Effector CD4-positive, alpha-beta T cell (primary cell): ENCODE measurements around the gene ROBO2. TPM values are rescaled to one million over a fixed set of nuclear protein-coding genes. Genes with fewer than 3 reads are reported as not detected.

Experiments
- DNase-seq: peaks from one replicate; pipeline ENCODE4 v3.0.0-alpha.2; 2020
- total RNA-seq: gene quantifications from one replicate; lab custom pipeline; 2026; lab: John Stamatoyannopoulos, UW

ROBO2 gene, protein sequence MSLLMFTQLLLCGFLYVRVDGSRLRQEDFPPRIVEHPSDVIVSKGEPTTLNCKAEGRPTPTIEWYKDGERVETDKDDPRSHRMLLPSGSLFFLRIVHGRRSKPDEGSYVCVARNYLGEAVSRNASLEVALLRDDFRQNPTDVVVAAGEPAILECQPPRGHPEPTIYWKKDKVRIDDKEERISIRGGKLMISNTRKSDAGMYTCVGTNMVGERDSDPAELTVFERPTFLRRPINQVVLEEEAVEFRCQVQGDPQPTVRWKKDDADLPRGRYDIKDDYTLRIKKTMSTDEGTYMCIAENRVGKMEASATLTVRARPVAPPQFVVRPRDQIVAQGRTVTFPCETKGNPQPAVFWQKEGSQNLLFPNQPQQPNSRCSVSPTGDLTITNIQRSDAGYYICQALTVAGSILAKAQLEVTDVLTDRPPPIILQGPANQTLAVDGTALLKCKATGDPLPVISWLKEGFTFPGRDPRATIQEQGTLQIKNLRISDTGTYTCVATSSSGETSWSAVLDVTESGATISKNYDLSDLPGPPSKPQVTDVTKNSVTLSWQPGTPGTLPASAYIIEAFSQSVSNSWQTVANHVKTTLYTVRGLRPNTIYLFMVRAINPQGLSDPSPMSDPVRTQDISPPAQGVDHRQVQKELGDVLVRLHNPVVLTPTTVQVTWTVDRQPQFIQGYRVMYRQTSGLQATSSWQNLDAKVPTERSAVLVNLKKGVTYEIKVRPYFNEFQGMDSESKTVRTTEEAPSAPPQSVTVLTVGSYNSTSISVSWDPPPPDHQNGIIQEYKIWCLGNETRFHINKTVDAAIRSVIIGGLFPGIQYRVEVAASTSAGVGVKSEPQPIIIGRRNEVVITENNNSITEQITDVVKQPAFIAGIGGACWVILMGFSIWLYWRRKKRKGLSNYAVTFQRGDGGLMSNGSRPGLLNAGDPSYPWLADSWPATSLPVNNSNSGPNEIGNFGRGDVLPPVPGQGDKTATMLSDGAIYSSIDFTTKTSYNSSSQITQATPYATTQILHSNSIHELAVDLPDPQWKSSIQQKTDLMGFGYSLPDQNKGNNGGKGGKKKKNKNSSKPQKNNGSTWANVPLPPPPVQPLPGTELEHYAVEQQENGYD (N-terminal part only)
- not detected for total RNA-seq

DNA sequence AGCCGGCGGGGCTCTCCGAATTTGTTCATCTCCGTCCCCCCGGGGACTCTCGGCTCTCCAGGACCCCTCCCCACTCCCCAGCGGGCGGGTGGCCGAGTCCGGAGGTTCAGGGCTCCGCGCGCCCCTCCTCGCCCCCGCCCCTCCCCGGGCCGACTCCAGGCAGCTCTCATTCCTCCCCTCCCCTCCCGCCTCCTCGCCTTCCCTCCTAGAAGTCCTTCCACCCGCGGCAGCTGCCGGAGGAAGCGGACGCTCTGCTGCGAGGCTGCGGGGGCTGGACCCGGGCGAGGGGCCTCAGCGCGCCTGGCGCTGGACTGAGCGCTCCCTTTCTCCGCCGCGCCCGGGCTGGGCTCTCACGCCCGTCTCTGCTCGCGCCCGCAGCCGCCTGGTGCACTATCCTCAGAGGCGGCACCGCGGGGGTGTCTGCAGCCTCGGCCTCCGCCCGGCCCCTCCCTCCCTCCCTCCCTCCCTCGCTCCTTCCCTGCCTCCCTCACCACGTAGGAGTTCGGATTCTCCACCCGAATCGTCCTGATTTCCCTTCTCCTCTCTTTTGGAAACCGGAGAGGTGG lies at the start of gene ROBO2:
Gene ROBO2, plus strand, starts transcription at position 494 of the 566 bp plus-strand sequence. CDS start 687 bp downstream, outside the sequence.
- no peak for DNase-seq

DNA sequence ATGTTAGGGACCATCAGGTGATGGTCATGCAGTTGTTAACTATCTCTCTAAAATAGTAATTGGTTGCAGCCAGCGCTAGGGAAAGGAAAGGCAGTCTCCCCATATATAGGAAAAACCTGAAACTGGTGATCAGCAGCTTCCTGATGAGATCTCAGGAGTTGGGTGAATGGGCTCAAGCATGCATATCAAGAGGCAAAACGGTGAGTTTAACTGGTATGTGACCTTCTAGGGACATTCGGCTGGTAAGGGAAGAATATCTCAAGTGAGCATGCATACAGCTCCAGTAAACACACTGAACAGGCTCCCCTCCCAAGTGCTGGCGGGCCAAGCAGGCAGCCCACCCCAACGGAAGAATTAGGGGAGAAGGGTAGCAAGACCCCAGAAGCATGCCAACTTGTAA lies 49.3 kb upstream of the ROBO2 start:
- no peak for DNase-seq

DNA sequence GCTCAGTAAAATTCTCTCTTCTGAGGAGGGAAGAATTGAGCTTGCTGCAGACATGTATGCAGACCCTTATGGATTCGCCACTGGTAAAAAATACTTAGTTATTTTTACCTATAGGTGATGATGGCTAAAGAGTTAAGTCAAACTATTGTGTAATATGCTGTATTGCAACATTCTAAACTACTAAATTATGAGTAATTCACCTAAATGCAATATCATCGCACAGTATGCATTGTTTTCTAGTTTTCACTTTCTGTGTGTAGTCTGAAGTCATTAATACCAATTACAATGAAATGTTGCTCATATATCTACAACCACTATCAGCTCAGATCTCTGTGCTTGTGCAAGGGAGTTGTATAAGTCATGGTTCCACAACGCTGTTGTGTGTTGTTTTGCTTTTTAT lies 48.7 kb upstream of the ROBO2 start:
- DNase-seq, result no peak

DNA sequence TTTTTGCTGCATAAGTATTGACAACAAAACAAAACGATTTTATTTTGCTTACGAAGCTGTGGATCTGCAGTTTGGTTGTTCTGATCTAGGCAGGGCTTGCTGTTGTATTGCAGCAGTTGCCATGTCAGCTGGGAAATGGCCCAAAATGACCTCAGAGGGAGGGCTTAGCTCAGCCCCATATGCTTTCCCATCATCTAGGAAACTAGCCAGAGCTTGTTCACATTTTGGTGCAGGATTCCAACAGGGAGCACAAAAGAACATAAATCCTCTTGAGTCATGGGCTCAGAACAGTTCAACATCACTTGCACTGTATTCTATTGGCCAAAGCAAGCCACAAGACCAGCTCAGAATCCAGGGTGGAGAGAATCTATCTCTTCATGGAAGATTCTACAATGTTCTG lies 42.2 kb upstream of the ROBO2 start:
- no peak for DNase-seq

DNA sequence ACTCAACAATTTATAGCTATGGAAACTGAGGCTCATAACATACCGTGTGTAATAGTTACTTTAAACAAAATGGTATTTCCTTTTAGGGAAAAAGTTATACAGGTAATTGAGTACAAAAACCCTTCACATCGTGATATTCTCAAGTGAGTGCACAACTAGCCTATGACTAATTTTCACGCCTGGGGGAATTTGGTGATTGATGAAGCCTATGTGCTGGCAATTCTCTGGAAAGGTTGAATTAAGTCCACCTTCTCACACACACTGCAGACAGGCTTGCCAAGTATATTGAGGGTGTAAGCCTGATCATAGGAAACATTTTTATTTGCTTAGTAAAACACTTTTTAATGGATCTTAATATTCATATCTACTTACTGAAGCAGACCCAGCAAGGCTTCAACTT lies 41.3 kb upstream of the ROBO2 start:
- no peak for DNase-seq

DNA sequence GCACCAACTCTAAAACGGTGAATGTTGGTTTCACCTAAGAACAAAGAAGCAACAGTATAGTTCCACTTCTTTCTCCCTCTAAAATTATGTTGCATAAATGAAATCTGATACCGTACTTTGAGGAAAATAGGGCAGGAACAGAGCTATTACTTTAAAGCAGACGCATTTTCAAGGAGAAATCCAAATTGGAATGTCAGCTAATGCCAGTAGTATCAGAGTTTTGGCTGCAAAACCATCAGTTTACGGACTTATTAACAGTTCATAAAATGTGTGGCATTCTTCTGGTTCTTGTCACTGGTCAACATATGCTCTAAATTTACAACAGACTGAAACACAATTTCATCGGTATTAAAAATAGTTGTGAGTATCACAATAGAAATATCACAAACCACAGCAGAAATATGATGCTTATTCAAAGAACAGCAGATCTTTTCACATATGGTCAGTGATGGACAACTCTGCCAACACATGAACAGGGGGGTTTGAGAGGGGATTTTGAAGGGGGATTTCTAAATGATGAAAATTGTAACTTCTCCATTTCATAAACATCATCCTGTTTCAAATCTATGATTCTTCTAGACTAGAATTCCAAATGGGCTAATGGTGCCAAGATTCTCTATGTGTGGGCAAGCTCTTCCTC lies 38.7 kb upstream of the ROBO2 start:
- DNase-seq, result no peak

DNA sequence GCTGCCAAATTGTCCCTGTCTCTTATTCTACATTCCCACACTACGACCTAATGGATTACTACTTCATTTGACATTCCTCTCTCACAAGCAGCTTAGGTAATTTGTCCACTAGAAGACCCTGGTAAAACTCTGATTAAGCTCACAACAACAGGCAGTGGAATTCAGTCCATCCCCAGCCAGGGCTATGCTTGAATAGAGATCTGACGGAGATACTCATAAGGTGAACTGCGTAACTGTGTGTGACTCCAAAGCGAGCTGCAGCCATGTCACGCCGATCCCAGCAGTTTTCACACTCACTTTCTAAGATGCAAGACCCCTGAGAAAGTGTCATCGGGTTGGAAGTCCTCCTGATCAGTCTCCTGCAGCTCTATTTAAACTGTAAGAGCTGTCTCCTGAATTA lies 25.7 kb upstream of the ROBO2 start:
- DNase-seq, result no peak

DNA sequence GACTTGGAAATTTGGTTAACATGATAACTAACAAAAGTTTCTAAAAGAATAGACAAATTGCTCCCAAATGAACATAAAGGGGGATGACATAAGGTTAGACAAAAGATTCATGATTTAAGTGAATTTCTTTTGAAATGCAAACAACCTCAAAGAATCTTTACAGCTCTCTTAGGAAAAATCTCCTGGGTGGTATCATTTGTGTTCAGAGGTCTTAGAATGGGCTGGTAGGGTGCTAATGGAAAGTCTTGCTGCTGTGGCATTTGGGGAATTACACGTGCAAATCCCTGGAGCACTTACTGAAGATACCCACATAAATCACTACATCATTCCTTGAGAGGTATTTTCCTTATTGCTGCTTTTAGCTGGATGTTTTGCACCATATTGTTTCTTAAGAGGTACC lies 14.4 kb upstream of the ROBO2 start:
- DNase-seq, result no peak

DNA sequence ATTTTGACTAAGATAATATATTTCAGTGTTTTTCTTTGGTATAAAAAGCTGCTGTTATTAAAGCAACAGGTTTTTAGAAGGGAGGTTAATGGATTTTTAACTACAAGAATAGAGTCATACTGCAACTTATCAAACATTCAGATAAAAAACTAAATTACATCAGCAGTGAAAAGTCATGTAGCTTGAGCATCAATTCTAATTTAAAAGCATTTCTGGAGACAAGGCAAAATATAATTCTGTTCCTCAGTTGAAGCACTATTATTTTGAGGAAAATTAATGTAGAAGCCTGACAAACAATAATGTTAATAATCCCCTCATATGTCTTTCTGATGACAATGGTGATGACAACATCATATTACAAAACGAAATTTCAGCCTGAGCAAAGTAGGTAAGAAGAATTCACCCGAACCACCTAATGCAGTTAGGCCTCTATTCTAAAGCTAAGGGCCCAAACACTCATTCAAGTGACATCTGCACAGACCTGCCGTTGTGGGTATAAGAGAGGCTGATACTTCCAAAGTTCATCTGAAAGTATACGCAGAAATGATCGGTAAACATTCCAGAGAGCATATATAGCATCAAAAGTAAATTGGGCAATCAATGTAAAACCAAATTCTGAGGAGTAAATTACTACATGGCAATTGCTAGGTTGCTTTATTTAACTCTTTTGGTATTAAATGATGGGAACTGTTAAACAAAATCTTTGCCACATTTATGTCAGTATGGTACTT lies 12.8 kb upstream of the ROBO2 start:
- DNase-seq, result no peak

DNA sequence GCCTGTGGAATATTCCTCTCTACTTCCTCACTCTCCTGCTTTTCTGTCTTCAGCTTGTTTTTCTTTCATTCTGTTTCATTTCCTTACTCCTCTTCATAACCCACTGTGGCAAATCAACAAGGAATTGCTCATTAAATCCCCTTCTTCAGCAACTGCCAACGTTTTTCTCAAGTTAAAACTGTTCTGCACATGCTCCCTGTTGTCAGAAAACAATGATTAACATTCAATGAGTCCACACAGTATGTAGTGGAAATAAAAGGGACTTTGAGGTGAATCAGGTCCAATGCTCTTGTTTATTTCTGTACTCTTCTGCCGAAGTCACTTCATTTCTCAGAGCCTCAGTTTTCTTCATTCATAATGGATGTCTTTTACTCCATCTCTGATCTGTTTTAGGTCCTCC lies 11.9 kb upstream of the ROBO2 start:
- DNase-seq, result no peak

DNA sequence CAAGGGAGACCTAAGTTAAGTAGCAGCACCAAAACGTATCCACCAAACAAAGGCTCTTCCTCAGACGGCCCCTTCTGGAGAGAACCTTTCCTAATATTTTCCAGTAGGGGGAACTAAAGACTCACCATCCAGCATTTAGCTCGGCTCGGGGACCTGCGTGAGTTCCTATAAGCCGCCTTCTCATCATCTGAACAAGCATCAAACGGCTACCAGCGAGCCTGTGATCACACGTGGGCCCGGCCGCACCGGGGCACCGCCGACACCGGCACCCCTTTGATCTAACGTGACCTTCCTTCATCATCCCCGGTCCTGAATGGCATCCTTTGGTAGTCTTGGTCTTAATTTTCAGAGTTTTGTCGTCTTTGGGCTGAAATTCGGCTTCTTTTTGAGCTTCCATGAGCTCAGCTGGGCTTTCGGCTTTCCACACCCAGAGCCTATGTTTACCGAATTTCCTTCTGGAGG lies 1.4 kb upstream of the ROBO2 start:
- no peak for DNase-seq

DNA sequence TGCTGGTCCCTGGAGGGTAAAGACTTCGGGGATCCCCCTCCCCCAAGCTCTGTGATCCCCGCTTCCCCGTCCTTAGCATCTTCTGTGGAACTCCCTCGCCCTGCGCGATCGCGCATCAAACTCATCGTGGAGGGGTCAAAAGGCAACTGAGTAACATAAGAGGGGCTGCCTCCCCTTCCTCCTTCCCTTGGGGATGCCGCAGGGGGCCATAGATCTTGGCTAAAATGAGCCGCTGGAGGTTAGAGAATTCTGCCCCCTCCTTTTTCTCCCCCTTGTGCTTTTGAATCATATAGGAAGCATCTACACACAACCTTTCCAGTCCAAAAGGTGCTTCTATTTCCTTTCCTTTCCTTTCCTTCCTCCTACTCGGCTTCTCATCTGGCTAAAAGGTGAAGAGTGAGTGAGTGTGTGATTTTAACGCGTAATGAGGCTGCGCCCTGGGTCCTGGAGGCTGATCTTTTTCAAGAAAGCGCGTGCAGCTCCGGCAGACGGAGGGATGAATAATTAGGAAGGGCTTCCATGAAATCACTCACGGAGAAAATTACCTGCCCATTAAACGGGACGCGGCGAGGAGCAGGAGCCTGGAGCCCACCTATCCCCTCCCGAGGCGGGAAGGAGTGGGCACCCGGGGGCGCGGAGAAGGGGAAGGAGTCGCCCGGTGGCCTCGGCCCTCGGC lies 831 bp upstream of the ROBO2 start:
- DNase-seq, result no peak

DNA sequence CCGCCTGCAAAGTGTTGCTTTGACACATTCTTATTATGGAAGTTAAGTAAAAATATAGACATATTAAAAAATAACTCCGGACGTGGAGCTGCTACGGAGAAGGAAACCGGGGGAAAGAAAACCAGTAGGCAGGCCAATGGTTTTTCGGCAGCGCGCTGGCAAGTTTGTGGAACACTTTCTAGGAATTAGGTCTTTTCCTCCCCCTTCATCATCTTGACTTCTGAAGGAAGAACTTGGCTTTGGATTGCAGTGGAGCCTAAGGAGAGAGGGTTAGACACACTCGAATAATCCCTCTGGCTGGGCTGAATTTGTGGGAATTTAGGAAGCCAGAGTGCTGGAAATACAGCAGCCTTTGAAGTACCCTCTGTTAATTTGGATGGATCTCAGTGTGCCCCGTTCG lies 317 bp downstream of the ROBO2 start:
- no peak for DNase-seq

DNA sequence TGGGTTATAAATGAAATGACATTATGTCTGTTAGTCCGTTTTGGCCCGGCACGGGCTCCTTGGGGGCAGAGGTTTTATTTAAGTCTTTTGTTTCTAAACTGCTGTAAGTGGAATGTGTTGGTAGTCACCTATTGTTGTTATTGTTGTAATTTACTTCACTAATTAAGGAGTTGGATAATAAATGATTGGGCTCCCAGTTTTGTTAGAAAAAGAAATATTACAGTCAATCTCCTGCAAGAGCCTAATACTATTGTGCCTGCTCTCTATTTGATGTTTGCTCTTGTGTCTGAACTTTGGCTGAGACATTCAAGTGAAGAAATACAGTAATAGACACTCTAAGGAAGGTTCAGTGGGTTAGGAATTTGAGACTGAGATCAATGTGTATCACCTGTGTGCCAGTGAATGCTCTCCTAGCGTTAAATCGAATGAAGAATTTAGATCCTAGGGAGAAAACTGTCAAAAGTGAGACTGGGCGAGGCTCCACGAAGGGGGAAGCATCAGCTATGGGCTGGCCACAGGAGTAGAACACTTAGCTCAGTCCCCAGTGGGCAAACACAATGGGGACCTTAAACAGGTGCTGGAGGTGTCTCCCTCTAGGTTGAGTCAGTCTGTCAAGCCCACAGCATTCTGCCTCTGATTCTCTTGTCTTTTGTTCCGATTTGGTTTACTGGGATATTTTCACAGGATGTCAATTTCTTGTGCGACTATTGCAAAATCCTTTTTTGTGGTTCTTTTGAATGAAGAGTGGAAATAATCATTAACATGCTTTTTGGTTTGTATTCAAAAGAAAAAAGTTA lies 1.2 kb downstream of the ROBO2 start:
- DNase-seq, result no peak

DNA sequence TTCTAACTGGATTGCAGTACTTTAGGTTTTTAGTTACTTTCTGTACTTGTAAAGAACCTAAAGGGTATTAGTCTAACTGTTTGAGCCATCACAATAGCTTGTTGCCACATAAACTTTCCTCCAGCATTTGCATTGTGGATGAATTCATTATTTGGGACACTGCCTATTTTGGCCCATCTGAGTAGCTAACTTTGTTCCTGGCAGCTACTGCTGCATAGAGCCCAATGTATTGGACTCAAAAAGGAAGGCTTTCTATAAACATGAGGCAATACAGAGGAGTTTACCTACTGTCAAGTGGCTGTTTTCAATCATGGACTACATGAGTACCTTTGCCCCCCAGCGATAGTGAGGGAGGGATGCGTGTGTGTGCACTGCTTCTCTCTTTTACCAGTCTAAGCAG lies 1.9 kb downstream of the ROBO2 start:
- DNase-seq, result no peak

DNA sequence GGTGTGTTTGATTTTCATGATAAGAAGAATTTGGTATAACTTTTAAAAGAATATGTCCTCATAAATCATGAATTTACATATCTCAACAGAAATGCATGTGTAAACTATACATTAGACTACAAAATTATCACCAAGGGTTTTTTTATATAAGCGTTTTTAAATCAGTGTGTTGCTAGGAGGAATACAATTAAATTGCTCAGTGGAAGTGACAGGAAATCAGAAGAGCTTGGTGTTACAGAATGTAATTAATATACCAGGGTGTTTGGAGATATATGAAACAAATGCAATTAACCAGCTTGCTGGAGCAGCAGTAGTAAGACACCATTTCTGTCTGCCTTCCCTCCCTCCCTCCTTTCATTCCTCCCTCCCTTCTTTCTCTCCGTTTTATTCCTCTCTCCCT lies 2.4 kb downstream of the ROBO2 start:
- DNase-seq, result no peak

DNA sequence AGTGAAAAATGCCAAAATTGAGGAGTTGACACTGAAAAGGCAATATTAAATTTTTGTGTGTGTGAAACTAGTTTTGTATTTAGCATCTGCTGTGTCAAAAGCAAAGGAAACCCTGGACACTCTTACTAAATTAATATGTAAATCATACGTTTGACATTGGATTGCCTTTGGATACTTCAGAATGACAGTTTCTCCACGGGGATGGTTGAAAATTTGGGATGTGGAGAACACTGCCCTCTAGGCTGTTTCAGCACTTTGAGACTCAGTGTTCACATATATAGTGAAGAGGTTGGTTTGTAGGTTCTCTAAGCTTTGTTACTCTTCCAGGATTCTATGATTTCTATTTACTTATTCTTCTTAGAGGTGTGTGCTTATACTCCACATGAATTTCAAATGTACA lies 3.0 kb downstream of the ROBO2 start:
- no peak for DNase-seq

DNA sequence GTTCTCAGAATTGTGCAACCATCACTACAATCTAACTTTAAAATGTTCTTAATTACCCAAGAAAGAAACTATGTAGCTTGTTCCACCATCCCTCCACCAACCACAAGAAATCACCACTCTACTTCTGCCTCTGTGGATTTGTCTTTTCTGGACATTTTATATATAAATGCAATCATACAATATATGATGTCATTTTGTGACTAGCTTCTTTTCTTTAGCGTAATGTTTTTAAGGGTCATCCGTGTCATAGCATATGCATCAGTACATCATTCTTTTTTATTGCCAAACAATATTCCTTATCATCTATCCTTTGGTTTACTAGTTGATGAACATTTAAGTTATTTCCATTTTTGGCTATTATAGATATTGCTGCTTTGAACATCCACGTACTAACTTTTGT lies 5.8 kb downstream of the ROBO2 start:
- no peak for DNase-seq

DNA sequence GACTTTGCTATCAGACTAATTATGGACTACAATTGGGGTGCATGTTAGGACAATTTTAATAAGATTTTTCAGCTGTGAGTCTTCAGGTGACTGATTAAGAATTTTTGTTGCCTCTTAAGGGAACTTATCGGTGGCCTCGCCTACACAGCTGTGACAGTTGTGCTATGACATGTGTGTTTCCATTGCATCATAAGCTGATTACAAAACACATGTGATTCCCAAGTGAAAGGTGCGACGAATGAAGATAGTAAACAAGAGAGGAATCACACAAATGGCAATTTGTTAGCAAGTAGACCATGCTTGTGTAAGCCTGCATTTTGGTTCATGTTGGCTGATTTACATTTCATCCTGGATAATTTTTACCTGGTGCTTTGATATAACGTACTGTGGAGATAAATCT lies 8.3 kb downstream of the ROBO2 start:
- no peak for DNase-seq

DNA sequence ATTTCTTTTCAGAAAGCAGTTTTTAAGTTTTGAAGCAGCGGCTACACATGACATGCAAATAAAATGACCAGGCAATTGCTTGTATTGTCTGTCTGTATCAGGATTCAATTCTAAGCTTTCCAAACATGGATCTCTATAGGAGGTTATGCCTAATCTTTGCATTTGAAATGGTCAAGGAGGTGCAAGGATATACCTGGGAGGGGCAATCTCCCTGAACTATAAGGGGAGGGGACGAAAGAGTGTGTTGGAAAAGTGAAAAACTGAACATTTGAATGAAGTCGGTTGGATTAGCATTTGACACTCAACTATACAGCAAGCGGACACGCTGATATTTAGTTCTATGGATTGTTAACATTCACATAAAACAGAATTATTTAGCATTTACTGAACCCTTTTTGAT lies 11.7 kb downstream of the ROBO2 start:
- no peak for DNase-seq
